ENCODE data around the gene GSDME.

The GSDME gene

GRCh38 chr7:24718977-24719491 lies 38.2 kb downstream of the GSDME start:
- no peak for DNase-seq

GRCh38 chr7:24718431-24718831 lies 38.8 kb downstream of the GSDME start:
- no peak for DNase-seq

GRCh38 chr7:24717694-24718320 lies 39.5 kb downstream of the GSDME start:
- no peak for DNase-seq

GRCh38 chr7:24717247-24717622 lies 40.0 kb downstream of the GSDME start:
- DNase-seq, result no peak

GRCh38 chr7:24716480-24717246 lies 40.6 kb downstream of the GSDME start:
- no peak for DNase-seq

- no peak for DNase-seq
Observed at GRCh38 chr7:24715661-24716479, 41.4 kb downstream of the GSDME start.

GRCh38 chr7:24715171-24715570 lies 42.1 kb downstream of the GSDME start:
- DNase-seq, result no peak

- no peak for DNase-seq
Observed at GRCh38 chr7:24714676-24715010, 42.6 kb downstream of the GSDME start.

- no peak for DNase-seq
Observed at GRCh38 chr7:24713850-24714675, 43.2 kb downstream of the GSDME start.

GRCh38 chr7:24713039-24713793 lies 44.0 kb downstream of the GSDME start:
- no peak for DNase-seq

- DNase-seq, result no peak
Observed at GRCh38 chr7:24709585-24710360, 47.5 kb downstream of the GSDME start.

- no peak for DNase-seq
Observed at GRCh38 chr7:24709051-24709450, 48.2 kb downstream of the GSDME start.

- no peak for DNase-seq
Observed at GRCh38 chr7:24707988-24708615, 49.2 kb downstream of the GSDME start.

GRCh38 chr7:24706211-24707170 lies 50.8 kb downstream of the GSDME start:
- no peak for DNase-seq

- DNase-seq, result no peak
Observed at GRCh38 chr7:24705461-24705954, 51.8 kb downstream of the GSDME start.

GRCh38 chr7:24704311-24704710 lies 53.0 kb downstream of the GSDME start:
- no peak for DNase-seq

GRCh38 chr7:24703296-24703695 lies 54.0 kb downstream of the GSDME start:
- DNase-seq, result no peak

- peak; percentile 69 for DNase-seq
Observed at GRCh38 chr7:24702755-24703154, 54.5 kb downstream of the GSDME start.

All from femur (tissue), 1 donor.